Upper lobe of left lung (tissue), 4 donors: ENCODE results near the gene MAML2.

Experiments used
- CTCF ChIP-seq, 6 experiments: fragments of 450-650 bp in 4 of 6; fragments of 200-600 bp in 2 of 6; sonication (generic) in 2 of 6; IDR thresholded peaks; one replicate each; pipeline ENCODE4 v1.5.1; 2016 to 2019; ENCODE audit warnings: antibody characterized with exemption in 6 of 6
- EP300 ChIP-seq, 4 donors: sonication (generic); formaldehyde crosslinking; IDR thresholded peaks; one replicate each; pipeline ENCODE4 v1.5.1; 2017; ENCODE audit warnings: antibody characterized with exemption in 4 of 4, control low read depth in 2 of 4
- POLR2A ChIP-seq, 4 donors: fragments of 450-650 bp; IDR thresholded peaks; one replicate each; pipeline ENCODE4 v1.5.1; 2016 to 2017; ENCODE audit warnings: antibody characterized with exemption in 4 of 4, mild to moderate bottlenecking in 2 of 4
- POLR2AphosphoS5 ChIP-seq, 2 donors: sonication (generic); formaldehyde crosslinking; IDR thresholded peaks; one replicate each; pipeline ENCODE4 v1.5.1; 2017; ENCODE audit warnings: antibody characterized with exemption in 2 of 2

GRCh38 chr11:96307776-96308140 lies 35.2 kb downstream of the MAML2 start:
- TF ChIP-seq POLR2A (IDR thresholded peaks at IDR 0.05) (no peak), POLR2AphosphoS5 (IDR thresholded peaks at IDR 0.05) (no peak), CTCF (IDR thresholded peaks at IDR 0.05) (no peak), EP300 (IDR thresholded peaks at IDR 0.05) (no peak)
